ENCODE results near the gene ACVR1B.

- TF ChIP-seq CTCF (IDR thresholded peaks at IDR 0.05) = no peak
- TF ChIP-seq POLR2A (IDR thresholded peaks at IDR 0.05) = no peak
Measured at GRCh38 chr12:51942501-51943000, 8.9 kb upstream of the ACVR1B start.
